C4-2B (cell line): ENCODE results near the gene COBL.

Source experiments
- H3K27ac ChIP-seq: fragments of 450-650 bp; 2 replicates; pipeline ENCODE4 v1.5.1; 2017
- ZFX ChIP-seq: fragments of 450-650 bp; IDR thresholded peaks from 2 replicates; pipeline ENCODE4 v1.6.1; 2017
- TF ChIP-seq, protein P1 (sequence below): fragments of 450-650 bp; conservative IDR thresholded peaks from 2 replicates; pipeline ENCODE4 v1.5.1; 2017; ENCODE audit warnings: mild to moderate bottlenecking

COBL gene

DNA sequence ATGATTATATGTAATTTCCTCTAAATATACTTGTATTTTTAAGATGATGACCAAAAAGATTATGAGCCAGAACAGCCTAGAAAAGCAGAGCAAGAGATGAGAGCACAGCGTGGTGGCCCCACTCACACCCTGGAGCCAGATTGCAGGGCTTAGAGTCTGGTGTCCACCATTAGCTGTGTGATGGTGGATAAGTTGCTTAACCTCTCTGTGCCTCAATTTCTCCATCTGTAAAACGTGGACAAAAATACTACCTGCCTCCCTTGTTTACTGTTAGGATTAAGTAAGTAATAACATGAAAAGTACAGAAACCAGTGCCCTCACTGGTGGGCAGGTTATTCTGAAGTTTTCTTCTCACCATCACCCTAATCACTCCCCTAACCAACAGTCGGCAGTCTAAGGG, 212.3 kb downstream of the COBL start:
- no peak overlapping the region for H3K27ac ChIP-seq
- TF ChIP-seq, protein P1, sequence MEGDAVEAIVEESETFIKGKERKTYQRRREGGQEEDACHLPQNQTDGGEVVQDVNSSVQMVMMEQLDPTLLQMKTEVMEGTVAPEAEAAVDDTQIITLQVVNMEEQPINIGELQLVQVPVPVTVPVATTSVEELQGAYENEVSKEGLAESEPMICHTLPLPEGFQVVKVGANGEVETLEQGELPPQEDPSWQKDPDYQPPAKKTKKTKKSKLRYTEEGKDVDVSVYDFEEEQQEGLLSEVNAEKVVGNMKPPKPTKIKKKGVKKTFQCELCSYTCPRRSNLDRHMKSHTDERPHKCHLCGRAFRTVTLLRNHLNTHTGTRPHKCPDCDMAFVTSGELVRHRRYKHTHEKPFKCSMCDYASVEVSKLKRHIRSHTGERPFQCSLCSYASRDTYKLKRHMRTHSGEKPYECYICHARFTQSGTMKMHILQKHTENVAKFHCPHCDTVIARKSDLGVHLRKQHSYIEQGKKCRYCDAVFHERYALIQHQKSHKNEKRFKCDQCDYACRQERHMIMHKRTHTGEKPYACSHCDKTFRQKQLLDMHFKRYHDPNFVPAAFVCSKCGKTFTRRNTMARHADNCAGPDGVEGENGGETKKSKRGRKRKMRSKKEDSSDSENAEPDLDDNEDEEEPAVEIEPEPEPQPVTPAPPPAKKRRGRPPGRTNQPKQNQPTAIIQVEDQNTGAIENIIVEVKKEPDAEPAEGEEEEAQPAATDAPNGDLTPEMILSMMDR = no peak
- TF ChIP-seq ZFX = no peak

DNA sequence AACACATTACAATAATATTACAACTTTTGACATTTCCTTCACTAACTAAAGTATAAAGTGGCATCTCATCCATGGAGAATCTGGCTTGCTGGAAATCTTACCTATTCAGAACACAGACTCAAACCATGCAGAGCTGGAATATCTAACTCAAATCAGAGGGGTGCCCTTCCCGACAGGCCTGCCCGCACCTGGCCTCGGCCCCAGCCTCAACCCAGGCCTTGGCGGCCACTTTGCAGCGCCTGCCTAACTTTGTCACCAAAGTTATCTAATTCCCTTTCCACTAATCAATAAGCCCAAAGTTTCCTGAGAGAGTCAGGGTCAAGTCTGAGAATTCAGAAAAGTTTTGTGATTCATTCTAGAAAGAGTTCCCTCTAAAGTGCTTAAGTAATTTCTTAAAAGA, 212.9 kb downstream of the COBL start:
- TF ChIP-seq, protein P1 = no peak
- no peak for TF ChIP-seq ZFX

DNA sequence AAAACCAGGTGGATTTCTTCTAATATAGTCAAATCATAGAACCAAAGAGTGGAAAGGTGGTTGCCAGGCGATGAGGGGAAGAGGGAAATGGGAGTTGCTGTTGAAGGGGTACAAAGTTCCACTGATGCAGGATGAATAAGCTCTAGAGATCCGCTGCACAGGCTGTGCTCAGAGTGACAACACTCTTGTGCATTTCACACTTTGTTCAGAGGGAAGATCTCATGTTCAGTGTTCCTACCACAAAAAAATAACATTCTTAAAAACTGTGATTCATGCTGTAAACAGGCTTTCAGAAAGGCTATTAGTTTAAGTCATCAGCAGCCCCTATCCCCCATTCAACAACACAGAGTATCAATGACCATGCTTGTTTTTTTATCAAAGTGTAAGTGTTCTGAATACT, 213.8 kb downstream of the COBL start:
- H3K27ac ChIP-seq = no peak overlapping the region
- TF ChIP-seq, protein P1 = no peak
- TF ChIP-seq ZFX = no peak

More for the DNA sequence above, 212.9 kb downstream of the COBL start:
- no peak overlapping the region for H3K27ac ChIP-seq

DNA sequence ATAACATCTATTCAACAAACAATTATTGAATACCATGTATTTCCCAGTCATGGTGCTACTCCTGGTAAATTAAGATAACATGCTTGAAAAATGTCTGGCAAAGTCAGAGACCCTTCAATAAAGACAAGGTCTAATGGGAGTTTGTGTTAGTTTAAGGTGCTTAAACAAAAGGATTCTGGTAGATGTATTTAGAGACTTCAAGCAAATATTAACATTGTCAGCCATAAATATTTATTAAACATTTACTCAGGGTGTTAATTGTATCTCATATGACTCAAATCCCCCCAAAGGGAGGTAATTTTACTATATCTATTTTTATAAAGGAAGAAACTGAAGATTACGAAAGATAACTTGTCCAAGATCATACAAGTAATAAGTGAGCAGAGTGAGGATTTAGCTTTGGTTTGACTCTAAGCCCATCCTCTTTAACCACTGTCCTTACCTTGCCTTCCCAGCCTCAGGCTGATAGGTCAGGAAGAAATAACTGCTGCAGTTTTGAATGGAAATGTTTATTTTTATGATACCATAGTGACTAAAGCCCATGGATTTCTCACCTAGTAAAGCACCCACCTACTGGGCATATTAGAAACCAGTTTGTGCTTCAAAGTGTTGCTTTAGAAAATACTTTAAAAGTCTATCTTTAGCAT, 215.4 kb downstream of the COBL start:
- TF ChIP-seq, protein P1 = no peak
- no peak for TF ChIP-seq ZFX

DNA sequence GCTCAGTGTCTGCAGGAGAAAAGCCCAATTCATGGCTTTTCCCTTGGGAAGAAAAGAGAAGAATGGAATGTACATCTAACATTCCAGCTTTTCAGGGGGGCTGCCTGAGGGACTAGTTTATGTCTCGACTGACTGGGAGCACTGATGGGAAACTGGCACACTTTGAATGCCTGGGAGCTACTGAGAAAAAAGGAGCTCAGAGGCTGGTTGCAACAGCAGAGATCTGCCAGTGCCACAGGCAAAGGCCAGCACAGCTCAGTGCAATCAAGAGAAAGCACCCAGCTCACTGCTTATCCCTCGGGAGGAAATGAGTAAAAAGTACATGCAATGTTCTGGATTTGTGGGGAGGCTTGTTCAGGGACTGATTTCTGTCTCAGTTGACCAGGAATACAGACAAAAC, 226.2 kb downstream of the COBL start:
- H3K27ac ChIP-seq = no peak overlapping the region
- no peak for TF ChIP-seq ZFX
- TF ChIP-seq, protein P1 = no peak

More for the DNA sequence above, 215.4 kb downstream of the COBL start:
- H3K27ac ChIP-seq = no peak overlapping the region

DNA sequence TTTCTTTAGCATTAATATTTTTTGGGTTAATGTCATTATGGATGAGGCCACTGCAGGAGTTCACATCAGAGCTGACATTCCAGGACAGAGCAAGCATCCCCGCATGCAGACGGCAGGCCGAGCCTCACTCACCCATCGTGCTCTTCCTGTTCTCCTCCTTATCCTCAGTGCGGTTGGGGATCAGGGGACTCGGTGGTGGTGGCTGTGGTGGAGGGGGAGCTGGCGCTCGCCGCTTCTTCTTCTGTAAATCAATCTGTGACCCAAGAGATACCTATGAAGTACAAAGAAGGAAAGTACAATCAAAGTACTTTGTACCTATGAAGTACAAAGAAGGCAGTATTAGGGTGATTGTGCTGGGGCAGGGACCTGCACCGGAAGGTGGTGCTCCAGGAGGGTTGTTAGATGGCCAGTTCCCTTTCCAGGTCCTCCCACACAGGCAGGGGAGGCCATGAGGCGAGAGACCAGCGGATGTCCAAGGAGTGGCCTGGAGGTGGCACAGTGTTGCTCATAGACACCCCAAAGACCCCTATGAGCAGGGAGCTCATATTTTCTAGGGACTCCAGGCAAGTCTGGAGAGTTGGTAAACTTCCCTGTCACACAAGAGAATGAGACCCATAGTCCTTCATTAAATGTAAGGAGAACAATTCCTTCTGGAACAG, 231.4 kb downstream of the COBL start:
- TF ChIP-seq ZFX = no peak
- TF ChIP-seq, protein P1 = no peak
- no peak overlapping the region for H3K27ac ChIP-seq

DNA sequence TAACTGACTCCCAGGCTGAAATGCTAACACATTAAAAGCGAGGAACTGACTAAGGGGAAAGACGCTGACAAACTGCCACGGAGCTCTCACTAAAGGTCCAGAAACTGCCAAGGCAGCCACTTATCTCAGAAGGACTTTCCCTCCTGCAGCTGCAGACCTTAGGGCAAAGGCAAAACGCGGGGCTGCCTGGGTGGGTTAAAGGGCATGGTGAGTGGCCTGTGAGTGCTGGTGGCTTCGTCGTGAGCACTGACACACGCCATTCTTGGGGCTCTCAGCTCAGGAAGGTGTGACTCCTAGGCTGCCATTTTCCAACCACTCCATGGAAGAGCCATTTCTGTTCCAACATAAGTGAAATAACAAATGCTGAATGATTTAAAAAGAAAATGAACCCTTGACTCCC, 232.5 kb downstream of the COBL start:
- no peak overlapping the region for H3K27ac ChIP-seq
- TF ChIP-seq, protein P1 = no peak
- no peak for TF ChIP-seq ZFX
